Stimulated activated CD4-positive, alpha-beta T cell treated with anti-CD3 and anti-CD28 coated beads, Interleukin-1b, Interleukin-23, amount 100 ng/mL, for 4 hours (primary cell): ENCODE results near the gene STEAP1.
A peak's percentile ranks its signal among the peaks of the same experiment; 100 is the strongest.

ENCODE experiments used
- DNase-seq, 2 donors: peaks; one replicate each; pipeline ENCODE4 v3.0.0-alpha.2; 2020; ENCODE audit warnings: low read depth in 2 of 2

Gene STEAP1

GRCh38 chr7:90211391-90212148 lies 57.3 kb downstream of the STEAP1 start, which contains the start of gene STEAP2:
STEAP2 (plus strand) TSS chr7:90211740; CDS start chr7:90225083, 13,343 bp downstream.
- peak in 1 of 2 donors; percentile 22 for DNase-seq

- DNase-seq, result no peak
These were observed 57.9 kb downstream of the STEAP1 start for GRCh38 chr7:90212149-90212495.

GRCh38 chr7:90213521-90213920 lies 59.3 kb downstream of the STEAP1 start:
- DNase-seq, result no peak
